Aorta (tissue), 5 donors: ENCODE results near the gene MEF2C. TPM values are rescaled to one million over a fixed set of nuclear protein-coding genes. Genes with fewer than 3 reads are reported as not detected.
"Not testable (repeated sequence)": the region's sequence is repeated elsewhere in the genome, so short reads cannot be mapped to it uniquely, and the experiment has no call there.

ENCODE experiments used
- ATAC-seq: fragments of 200-7000 bp; cut with Tn5 transposase; one replicate; pipeline ENCODE4 v1.9.1; 2022; ENCODE audit warnings: moderate library complexity; ENCODE audit not compliant: low FRiP score
- DNase-seq, 2 donors: peaks; one replicate each; pipeline ENCODE4 v3.0.0-alpha.2; 2020
- H3K27ac ChIP-seq, 2 donors: one replicate each; pipeline ENCODE4 v1.5.1; 2013; ENCODE audit warnings: low read length in 2 of 2, mild to moderate bottlenecking in 2 of 2, moderate library complexity in 2 of 2, control low read depth in 1 of 2, inconsistent platforms in 1 of 2, low read depth in 1 of 2
- H3K27me3 ChIP-seq, 2 donors: one replicate each; pipeline ENCODE4 v1.6.1; 2013; ENCODE audit warnings: control low read depth in 1 of 2, low read length in 1 of 2, mild to moderate bottlenecking in 1 of 2, moderate library complexity in 1 of 2; ENCODE audit not compliant: insufficient read depth in 2 of 2, control insufficient read depth in 1 of 2
- H3K36me3 ChIP-seq, 2 donors: one replicate each; pipeline ENCODE4 v1.6.1; 2013; ENCODE audit warnings: control low read depth in 1 of 2, low read length in 1 of 2, mild to moderate bottlenecking in 1 of 2; ENCODE audit not compliant: insufficient read depth in 2 of 2, control insufficient read depth in 1 of 2
- H3K4me1 ChIP-seq, 2 donors: one replicate each; pipeline ENCODE4 v1.6.1; 2013; ENCODE audit warnings: low read length in 2 of 2, control low read depth in 1 of 2, mild to moderate bottlenecking in 1 of 2, moderate library complexity in 1 of 2; ENCODE audit not compliant: insufficient read depth in 2 of 2, control insufficient read depth in 1 of 2
- H3K4me3 ChIP-seq, 2 donors: one replicate each; pipeline ENCODE4 v1.5.1; 2013; ENCODE audit warnings: low read length in 2 of 2, control low read depth in 1 of 2, mild to moderate bottlenecking in 1 of 2
- H3K9me3 ChIP-seq: one replicate; pipeline ENCODE4 v1.6.1; 2013; ENCODE audit warnings: mild to moderate bottlenecking, low read length; ENCODE audit not compliant: control insufficient read depth
- WGBS, 2 donors: extraction: QIAGEN DNeasy Blood & Tissue Kit; methylation state at CpG; one replicate each; pipeline ENCODE4 v1.1.7; 2013; 5-methylcytosine and 5-hydroxymethylcytosine counted together
- intact Hi-C, 2 donors: fragments of 100-400 bp; cut with DNase I; formaldehyde crosslinking; loops; one replicate each; pipeline versions ENCODE4 v1.14.2 to v1.15.0; 2022
- polyA plus RNA-seq, 2 donors: library from polyadenylated mRNA; stranded (reverse); fragments of 200-250 nt; gene quantifications; one replicate each; pipeline ENCODE4 v1.2.3, GENCODE V29; 2013
- total RNA-seq, 2 donors: library from RNA; stranded (reverse); fragmentation: NEBNext Ultra II Directional; extraction: Animal tissue kit (Norgen Biotek cat#: 25700); gene quantifications; one replicate each; pipeline ENCODE4 v1.2.1, GENCODE V29; 2021
- donor health status: healthy with polysubstance abuse.
- donor health status: Bipolar disorder and iron deficiency.
- donor health status: DM: no; HTN: no; CAD: no.
- donor health status: DM: no; HTN: no; CAD: no.
- donor health status: DM: yes; HTN: yes; CAD: no.

The MEF2C gene
- total and polyA plus RNA-seq, 4 donors: 22.0 to 186 (median 80.3) TPM

- 96 to 98% methylated on average over 2 of the region's 2 CpGs for WGBS, 2 donors
- ATAC-seq, intact Hi-C loops, H3K4me3 ChIP-seq, H3K9me3 ChIP-seq, H3K27ac ChIP-seq, H3K27me3 ChIP-seq, DNase-seq, H3K36me3 ChIP-seq, H3K4me1 ChIP-seq: not testable (repeated sequence)
These were observed 29.8 kb upstream of the MEF2C start for GRCh38 chr5:88912743-88913142.

- ATAC-seq, H3K27ac ChIP-seq, intact Hi-C loops, DNase-seq, H3K4me3 ChIP-seq, H3K36me3 ChIP-seq, H3K27me3 ChIP-seq, H3K4me1 ChIP-seq, H3K9me3 ChIP-seq: not testable (repeated sequence)
- 92 to 94% methylated on average over 9 of the region's 9 CpGs for WGBS, 2 donors
These were observed 28.1 kb upstream of the MEF2C start for GRCh38 chr5:88911059-88911572.

GRCh38 chr5:88904478-88904877, 21.5 kb upstream of the MEF2C start:
- H3K4me3 ChIP-seq, H3K4me1 ChIP-seq, H3K27ac ChIP-seq, DNase-seq, intact Hi-C loops, H3K9me3 ChIP-seq, H3K27me3 ChIP-seq, ATAC-seq, H3K36me3 ChIP-seq: not testable (repeated sequence)
- 46 to 59% methylated on average over 2 of the region's 2 CpGs for WGBS, 2 donors

DNA sequence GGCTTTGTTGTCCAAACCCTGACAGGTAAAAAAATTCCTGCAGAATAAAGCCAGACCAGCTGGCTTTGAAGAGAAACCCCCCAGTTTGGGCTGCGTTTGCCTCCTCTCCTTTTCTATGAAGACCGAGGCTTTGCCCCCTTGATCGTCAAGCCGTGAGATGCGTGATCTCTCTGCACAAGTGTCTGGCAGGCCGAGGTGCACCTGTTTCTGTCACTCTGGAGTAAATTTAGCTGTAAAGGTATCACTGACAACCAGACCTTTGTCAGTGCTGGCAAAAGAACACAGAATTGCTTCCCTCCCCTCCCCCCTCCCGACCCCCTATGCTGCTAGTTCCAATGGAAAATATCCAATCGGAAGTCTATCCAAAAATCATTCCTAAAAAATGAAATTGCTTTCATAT, 21.0 kb upstream of the MEF2C start:
- whole genome bisulfite sequencing, 2 donors: 70 to 75% methylated on average over 1 to 2 of the region's 8 CpGs
- H3K9me3 ChIP-seq, H3K4me1 ChIP-seq, intact Hi-C loops, ATAC-seq, H3K27me3 ChIP-seq, H3K36me3 ChIP-seq, DNase-seq, H3K27ac ChIP-seq, H3K4me3 ChIP-seq: not testable (repeated sequence)

GRCh38 chr5:88901077-88901476, 18.1 kb upstream of the MEF2C start:
- H3K9me3 ChIP-seq, H3K4me3 ChIP-seq, H3K36me3 ChIP-seq, H3K27me3 ChIP-seq, H3K4me1 ChIP-seq, H3K27ac ChIP-seq, intact Hi-C loops, DNase-seq, ATAC-seq: not testable (repeated sequence)

GRCh38 chr5:88899096-88899737, 16.2 kb upstream of the MEF2C start:
- WGBS, 2 donors: 94 to 97% methylated on average over 2 of the region's 2 CpGs
- Histone ChIP-seq H3K27ac (no peak overlapping the region), H3K36me3 (no peaks in the 10 kb centered on the region), H3K27me3 (no peaks in the 10 kb centered on the region), H3K4me3 (no peak overlapping the region), H3K4me1 (peaks cover 0 to 3% of the 10 kb centered on the region in 2 donors), H3K9me3 (no peaks in the 10 kb centered on the region)
- ATAC-seq: no peak
- no peak for DNase-seq
- intact Hi-C loops: no loop called here

GRCh38 chr5:88897748-88898147, 14.8 kb upstream of the MEF2C start:
- WGBS, 2 donors: 97 to 99% methylated on average over 1 of the region's 1 CpG
- no peak overlapping the region for H3K4me3 ChIP-seq

GRCh38 chr5:88895681-88896501, 12.9 kb upstream of the MEF2C start:
- Histone ChIP-seq H3K9me3 (no peaks in the 10 kb centered on the region), H3K27ac (no peak overlapping the region), H3K4me1 (peaks cover 0 to 3% of the 10 kb centered on the region in 2 donors), H3K4me3 (no peak overlapping the region), H3K27me3 (no peaks in the 10 kb centered on the region), H3K36me3 (no peaks in the 10 kb centered on the region)
- DNase-seq (no peak), ATAC-seq (peak; percentile 22)
- 85 to 95% methylated on average over 10 of the region's 10 CpGs for WGBS, 2 donors
- intact Hi-C loops: no loop called here

More at GRCh38 chr5:88897748-88898147, 14.8 kb upstream of the MEF2C start:
- intact Hi-C loops: no loop called here
- no peak overlapping the region for H3K27ac ChIP-seq
- H3K27me3 ChIP-seq: no peaks in the 10 kb centered on the region
- H3K9me3 ChIP-seq: no peaks in the 10 kb centered on the region
- H3K4me1 ChIP-seq: peaks cover 0 to 3% of the 10 kb centered on the region in 2 donors
- H3K36me3 ChIP-seq: no peaks in the 10 kb centered on the region
- DNase-seq (no peak), ATAC-seq (no peak)

DNA sequence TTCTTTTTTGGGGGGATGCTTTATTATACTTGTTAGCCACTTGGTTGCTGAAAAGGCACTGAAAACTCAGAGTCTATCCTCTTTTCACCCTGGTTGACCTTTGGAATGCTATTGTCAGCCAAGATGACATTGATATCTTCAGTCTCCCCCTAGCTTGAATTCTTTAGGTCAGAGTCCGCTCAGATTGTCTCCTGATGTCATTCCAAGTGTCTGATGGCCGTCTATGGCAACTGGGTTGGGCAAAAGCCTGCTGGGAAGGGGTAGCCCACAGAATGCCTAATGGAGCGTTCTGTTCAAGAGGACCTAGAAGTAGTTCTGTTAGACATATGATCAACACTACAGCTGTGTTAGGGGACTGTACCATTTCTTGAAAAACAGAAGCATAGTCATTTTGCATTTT, 9.7 kb upstream of the MEF2C start:
- peaks cover 0 to 3% of the 10 kb centered on the region in 2 donors for H3K4me1 ChIP-seq
- WGBS, 2 donors: 88 to 95% methylated on average over 3 of the region's 3 CpGs

More for the DNA sequence above, 9.7 kb upstream of the MEF2C start:
- no peaks in the 10 kb centered on the region for H3K36me3 ChIP-seq
- H3K4me3 ChIP-seq: no peak overlapping the region
- H3K27me3 ChIP-seq: no peaks in the 10 kb centered on the region
- ATAC-seq (no peak), DNase-seq (no peak)
- H3K9me3 ChIP-seq: no peaks in the 10 kb centered on the region
- intact Hi-C loops: no loop called here
- no peak overlapping the region for H3K27ac ChIP-seq
